ENCODE data around the gene RRP7A.

DNA sequence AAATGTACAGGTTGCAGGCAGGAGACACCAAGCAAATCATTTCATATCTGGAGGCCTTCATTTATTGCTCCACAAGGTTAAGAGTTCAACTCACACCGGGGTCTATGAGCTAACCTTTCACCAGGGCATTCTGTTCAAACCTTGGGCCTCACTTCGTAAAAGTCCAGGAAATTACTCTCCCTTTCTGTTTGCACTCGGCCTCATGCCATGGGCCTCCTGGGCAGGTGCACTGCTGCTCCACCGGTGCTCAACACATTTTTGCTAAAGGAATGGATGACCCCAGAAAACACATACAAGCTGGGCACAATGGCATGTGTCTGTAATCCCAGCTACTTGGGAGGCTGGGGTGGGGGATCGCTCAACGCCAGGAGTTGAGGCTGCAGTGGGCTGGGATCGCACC lies 16.6 kb upstream of the RRP7A start:
- TF ChIP-seq FOXK2 (IDR thresholded peaks at IDR 0.05), result no peak
- TF ChIP-seq ZNF384 (IDR thresholded peaks at IDR 0.05), result no peak
- TF ChIP-seq L3MBTL2 (conservative IDR thresholded peaks at IDR 0.05), result no peak
- TF ChIP-seq SP1 (IDR thresholded peaks at IDR 0.05), result no peak
- TF ChIP-seq CTBP1 (IDR thresholded peaks at IDR 0.05; ENCODE audit: borderline replicate concordance), result no peak
- TF ChIP-seq HDGF (IDR thresholded peaks at IDR 0.05; ENCODE audit: borderline replicate concordance), result no peak
- TF ChIP-seq SUZ12 (IDR thresholded peaks at IDR 0.05), result no peak
- TF ChIP-seq ELF4 (IDR thresholded peaks at IDR 0.05), result no peak
- TF ChIP-seq LEF1 (IDR thresholded peaks at IDR 0.05; ENCODE audit: borderline replicate concordance), result no peak
- no peak for TF ChIP-seq FOXM1 (IDR thresholded peaks at IDR 0.05; ENCODE audit: borderline replicate concordance)
- TF ChIP-seq, protein P1, sequence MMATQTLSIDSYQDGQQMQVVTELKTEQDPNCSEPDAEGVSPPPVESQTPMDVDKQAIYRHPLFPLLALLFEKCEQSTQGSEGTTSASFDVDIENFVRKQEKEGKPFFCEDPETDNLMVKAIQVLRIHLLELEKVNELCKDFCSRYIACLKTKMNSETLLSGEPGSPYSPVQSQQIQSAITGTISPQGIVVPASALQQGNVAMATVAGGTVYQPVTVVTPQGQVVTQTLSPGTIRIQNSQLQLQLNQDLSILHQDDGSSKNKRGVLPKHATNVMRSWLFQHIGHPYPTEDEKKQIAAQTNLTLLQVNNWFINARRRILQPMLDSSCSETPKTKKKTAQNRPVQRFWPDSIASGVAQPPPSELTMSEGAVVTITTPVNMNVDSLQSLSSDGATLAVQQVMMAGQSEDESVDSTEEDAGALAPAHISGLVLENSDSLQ (IDR thresholded peaks at IDR 0.05), result no peak
- TF ChIP-seq ARNT (IDR thresholded peaks at IDR 0.05), result no peak
- no peak for TF ChIP-seq BHLHE40 (IDR thresholded peaks at IDR 0.05; ENCODE audit: borderline replicate concordance)
